Neural cell (in vitro differentiated cells): ENCODE results near the gene MARVELD1. TPM values are rescaled to one million over a fixed set of nuclear protein-coding genes. Genes with fewer than 3 reads are reported as not detected.

Experiments used
- H2AFZ ChIP-seq: fragments of 200-600, 300-800 bp; sonication (generic), shearing (Covaris generic); 2 replicates; pipeline ENCODE4 v1.6.0; 2014; ENCODE audit warnings: low read depth, mild to moderate bottlenecking, antibody characterized with exemption, low read length, moderate library complexity
- H3F3A ChIP-seq: fragments of 200-600 bp; shearing (Covaris generic); 2 replicates; pipeline ENCODE4 v1.6.1; 2016; ENCODE audit warnings: mild to moderate bottlenecking, moderate library complexity, mixed read lengths, antibody characterized with exemption, low read length; ENCODE audit not compliant: insufficient read depth, poor library complexity, severe bottlenecking
- H3K27ac ChIP-seq: fragments of 200-600, 300-800 bp; sonication (generic), shearing (Covaris generic); 2 replicates; pipeline ENCODE4 v1.5.1; 2014; ENCODE audit warnings: mild to moderate bottlenecking, low read length, moderate library complexity
- H3K27me3 ChIP-seq: fragments of 300-800, 200-600 bp; sonication (generic), shearing (Covaris generic); 2 replicates; pipeline ENCODE4 v1.6.0; 2014; ENCODE audit warnings: mild to moderate bottlenecking, low read depth, low read length, moderate library complexity; ENCODE audit not compliant: insufficient read depth
- H3K36me3 ChIP-seq: fragments of 300-800, 200-600 bp; sonication (generic), shearing (Covaris generic); 2 replicates; pipeline ENCODE4 v1.5.1; 2014; ENCODE audit warnings: mild to moderate bottlenecking, antibody characterized with exemption, low read length, moderate library complexity; ENCODE audit not compliant: insufficient read depth
- H3K4me2 ChIP-seq: fragments of 300-800, 200-600 bp; sonication (generic), shearing (Covaris generic); 2 replicates; pipeline ENCODE4 v1.6.0; 2014; ENCODE audit warnings: mild to moderate bottlenecking, low read length
- H3K4me3 ChIP-seq: fragments of 300-800, 200-600 bp; sonication (generic), shearing (Covaris generic); 2 replicates; pipeline ENCODE4 v1.5.1; 2014; ENCODE audit warnings: mild to moderate bottlenecking, low read length, moderate library complexity
- H3K79me2 ChIP-seq: fragments of 200-600 bp; shearing (Covaris generic); replicated peaks from 2 replicates; pipeline ENCODE4 v1.6.0; 2014; ENCODE audit warnings: mild to moderate bottlenecking, low read length, moderate library complexity; ENCODE audit not compliant: insufficient read depth
- H3K9ac ChIP-seq: fragments of 300-800, 200-600 bp; sonication (generic), shearing (Covaris generic); 2 replicates; pipeline ENCODE4 v1.6.1; 2016; ENCODE audit warnings: mild to moderate bottlenecking, low read length, mixed read lengths
- H3K9me2 ChIP-seq: fragments of 200-600 bp; shearing (Covaris generic); 2 replicates; pipeline ENCODE4 v1.6.1; 2016; ENCODE audit warnings: mild to moderate bottlenecking, low read length, mixed read lengths; ENCODE audit not compliant: insufficient read depth
- H3K9me3 ChIP-seq: fragments of 200-600, 300-800 bp; sonication (generic), shearing (Covaris generic); 2 replicates; pipeline ENCODE4 v1.6.1; 2016; ENCODE audit warnings: mild to moderate bottlenecking, mixed run types, low read length, moderate library complexity, mixed read lengths
- H4K20me1 ChIP-seq: fragments of 200-600 bp; shearing (Covaris generic); 2 replicates; pipeline ENCODE4 v1.6.1; 2016; ENCODE audit warnings: mild to moderate bottlenecking, mixed run types; ENCODE audit not compliant: insufficient read depth
- EP300 ChIP-seq: fragments of 450-650 bp; conservative IDR thresholded peaks from 2 replicates; pipeline ENCODE4 v1.6.1; 2014; ENCODE audit warnings: antibody characterized with exemption, mild to moderate bottlenecking, moderate library complexity; ENCODE audit not compliant: poor library complexity, severe bottlenecking
- EZH2 ChIP-seq: fragments of 200-600, 300-800 bp; shearing (Covaris generic), sonication (generic); IDR thresholded peaks from 2 replicates; pipeline ENCODE4 v1.6.1; 2014; ENCODE audit warnings: antibody characterized with exemption, low read length, borderline replicate concordance, mild to moderate bottlenecking; ENCODE audit not compliant: insufficient read depth, poor library complexity, severe bottlenecking
- MXI1 ChIP-seq: fragments of 450-650 bp; conservative IDR thresholded peaks from 2 replicates; pipeline ENCODE4 v1.6.1; 2014; ENCODE audit warnings: antibody characterized with exemption, mild to moderate bottlenecking; ENCODE audit not compliant: poor library complexity, severe bottlenecking
- POLR2AphosphoS5 ChIP-seq: IDR thresholded peaks from 2 replicates; pipeline ENCODE4 v1.6.1; 2012
- RAD21 ChIP-seq: fragments of 450-650 bp; conservative IDR thresholded peaks from 2 replicates; pipeline ENCODE4 v1.6.1; 2014; ENCODE audit warnings: antibody characterized with exemption, mild to moderate bottlenecking, moderate library complexity
- SMC3 ChIP-seq: fragments of 450-650 bp; conservative IDR thresholded peaks from 2 replicates; pipeline ENCODE4 v1.6.1; 2014; ENCODE audit warnings: antibody characterized with exemption, mild to moderate bottlenecking, moderate library complexity; ENCODE audit not compliant: poor library complexity
- TAF1 ChIP-seq: IDR thresholded peaks from 2 replicates; pipeline ENCODE4 v1.6.1; 2012; ENCODE audit warnings: low read depth
- polyA plus RNA-seq: library from polyadenylated mRNA; depleted of rRNA; stranded (reverse); fragments of >200 nt; gene quantifications from 2 replicates; pipeline ENCODE4 v1.2.3, GENCODE V29; 2014
- TF ChIP-seq, protein P1 (sequence below): fragments of 450-650 bp; IDR thresholded peaks from 2 replicates; pipeline ENCODE4 v1.5.1; 2014; ENCODE audit warnings: antibody characterized with exemption, mild to moderate bottlenecking, moderate library complexity; ENCODE audit not compliant: poor library complexity, severe bottlenecking
- TF ChIP-seq, protein P2 (sequence below): IDR thresholded peaks from 2 replicates; pipeline ENCODE4 v1.6.1; 2012; ENCODE audit warnings: borderline replicate concordance

MARVELD1 gene
- polyA plus RNA-seq, 1 donor from 2014 or later, result 2.3 TPM

DNA sequence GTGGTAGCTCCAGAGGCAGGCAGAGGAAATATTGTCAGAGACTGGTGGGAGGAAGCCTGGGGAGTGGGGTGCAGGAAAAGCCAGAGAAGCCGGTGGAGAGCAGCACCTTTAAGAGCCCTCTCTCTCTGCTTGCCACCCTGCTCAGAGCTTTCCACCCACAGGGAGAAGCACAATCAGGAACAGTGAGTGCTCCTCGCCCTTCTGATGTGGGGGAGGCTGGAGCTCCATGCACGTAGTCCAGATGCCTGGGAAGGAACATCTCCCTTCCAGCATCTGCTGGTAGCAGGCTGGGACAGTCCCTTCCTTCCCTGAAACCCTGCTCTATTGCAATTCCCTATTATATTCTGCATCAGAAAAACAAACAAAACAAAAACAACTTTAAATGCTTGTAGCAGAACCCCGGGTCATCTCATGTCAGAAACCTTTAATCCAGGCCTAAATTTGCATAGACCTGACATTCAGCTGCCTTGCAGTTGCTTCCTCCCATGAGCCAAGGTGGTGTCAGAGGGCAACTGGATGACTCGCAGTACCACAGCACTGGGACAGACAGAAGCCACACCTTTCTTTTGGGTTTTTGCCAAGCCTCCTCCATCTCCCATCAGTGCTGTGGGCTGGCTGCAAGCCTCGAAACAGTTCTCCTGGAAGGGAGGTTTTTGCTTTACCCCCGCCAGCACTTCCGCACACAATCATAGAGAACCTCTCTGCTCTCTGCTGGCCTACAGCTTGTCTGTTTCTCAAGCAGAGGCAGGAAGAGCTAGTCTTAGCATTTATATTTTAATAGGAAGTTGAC, 39.6 kb upstream of the MARVELD1 start:
- H3K9me3 ChIP-seq, result no peaks in the 10 kb centered on the region
- H3K79me2 ChIP-seq, result no peaks in the 10 kb centered on the region
- H3K27me3 ChIP-seq, result no peaks in the 10 kb centered on the region
- H4K20me1 ChIP-seq, result no peaks in the 10 kb centered on the region
- TF ChIP-seq MXI1, result no peak
- no peak for TF ChIP-seq EZH2
- TF ChIP-seq, protein P1, sequence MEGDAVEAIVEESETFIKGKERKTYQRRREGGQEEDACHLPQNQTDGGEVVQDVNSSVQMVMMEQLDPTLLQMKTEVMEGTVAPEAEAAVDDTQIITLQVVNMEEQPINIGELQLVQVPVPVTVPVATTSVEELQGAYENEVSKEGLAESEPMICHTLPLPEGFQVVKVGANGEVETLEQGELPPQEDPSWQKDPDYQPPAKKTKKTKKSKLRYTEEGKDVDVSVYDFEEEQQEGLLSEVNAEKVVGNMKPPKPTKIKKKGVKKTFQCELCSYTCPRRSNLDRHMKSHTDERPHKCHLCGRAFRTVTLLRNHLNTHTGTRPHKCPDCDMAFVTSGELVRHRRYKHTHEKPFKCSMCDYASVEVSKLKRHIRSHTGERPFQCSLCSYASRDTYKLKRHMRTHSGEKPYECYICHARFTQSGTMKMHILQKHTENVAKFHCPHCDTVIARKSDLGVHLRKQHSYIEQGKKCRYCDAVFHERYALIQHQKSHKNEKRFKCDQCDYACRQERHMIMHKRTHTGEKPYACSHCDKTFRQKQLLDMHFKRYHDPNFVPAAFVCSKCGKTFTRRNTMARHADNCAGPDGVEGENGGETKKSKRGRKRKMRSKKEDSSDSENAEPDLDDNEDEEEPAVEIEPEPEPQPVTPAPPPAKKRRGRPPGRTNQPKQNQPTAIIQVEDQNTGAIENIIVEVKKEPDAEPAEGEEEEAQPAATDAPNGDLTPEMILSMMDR, result no peak
- TF ChIP-seq POLR2AphosphoS5, result no peak
- TF ChIP-seq RAD21, result no peak
- TF ChIP-seq TAF1, result no peak
- TF ChIP-seq SMC3, result no peak
- TF ChIP-seq, protein P2, sequence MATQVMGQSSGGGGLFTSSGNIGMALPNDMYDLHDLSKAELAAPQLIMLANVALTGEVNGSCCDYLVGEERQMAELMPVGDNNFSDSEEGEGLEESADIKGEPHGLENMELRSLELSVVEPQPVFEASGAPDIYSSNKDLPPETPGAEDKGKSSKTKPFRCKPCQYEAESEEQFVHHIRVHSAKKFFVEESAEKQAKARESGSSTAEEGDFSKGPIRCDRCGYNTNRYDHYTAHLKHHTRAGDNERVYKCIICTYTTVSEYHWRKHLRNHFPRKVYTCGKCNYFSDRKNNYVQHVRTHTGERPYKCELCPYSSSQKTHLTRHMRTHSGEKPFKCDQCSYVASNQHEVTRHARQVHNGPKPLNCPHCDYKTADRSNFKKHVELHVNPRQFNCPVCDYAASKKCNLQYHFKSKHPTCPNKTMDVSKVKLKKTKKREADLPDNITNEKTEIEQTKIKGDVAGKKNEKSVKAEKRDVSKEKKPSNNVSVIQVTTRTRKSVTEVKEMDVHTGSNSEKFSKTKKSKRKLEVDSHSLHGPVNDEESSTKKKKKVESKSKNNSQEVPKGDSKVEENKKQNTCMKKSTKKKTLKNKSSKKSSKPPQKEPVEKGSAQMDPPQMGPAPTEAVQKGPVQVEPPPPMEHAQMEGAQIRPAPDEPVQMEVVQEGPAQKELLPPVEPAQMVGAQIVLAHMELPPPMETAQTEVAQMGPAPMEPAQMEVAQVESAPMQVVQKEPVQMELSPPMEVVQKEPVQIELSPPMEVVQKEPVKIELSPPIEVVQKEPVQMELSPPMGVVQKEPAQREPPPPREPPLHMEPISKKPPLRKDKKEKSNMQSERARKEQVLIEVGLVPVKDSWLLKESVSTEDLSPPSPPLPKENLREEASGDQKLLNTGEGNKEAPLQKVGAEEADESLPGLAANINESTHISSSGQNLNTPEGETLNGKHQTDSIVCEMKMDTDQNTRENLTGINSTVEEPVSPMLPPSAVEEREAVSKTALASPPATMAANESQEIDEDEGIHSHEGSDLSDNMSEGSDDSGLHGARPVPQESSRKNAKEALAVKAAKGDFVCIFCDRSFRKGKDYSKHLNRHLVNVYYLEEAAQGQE, result no peak
- no peak for TF ChIP-seq EP300
- H3K4me2 ChIP-seq, result no peak overlapping the region
- no peak overlapping the region for H2AFZ ChIP-seq
- H3K9ac ChIP-seq, result no peak overlapping the region
- H3K4me3 ChIP-seq, result no peak overlapping the region
- H3F3A ChIP-seq, result no peaks in the 10 kb centered on the region
- no peak overlapping the region for H3K27ac ChIP-seq
- no peaks in the 10 kb centered on the region for H3K36me3 ChIP-seq
- H3K9me2 ChIP-seq, result no peaks in the 10 kb centered on the region

DNA sequence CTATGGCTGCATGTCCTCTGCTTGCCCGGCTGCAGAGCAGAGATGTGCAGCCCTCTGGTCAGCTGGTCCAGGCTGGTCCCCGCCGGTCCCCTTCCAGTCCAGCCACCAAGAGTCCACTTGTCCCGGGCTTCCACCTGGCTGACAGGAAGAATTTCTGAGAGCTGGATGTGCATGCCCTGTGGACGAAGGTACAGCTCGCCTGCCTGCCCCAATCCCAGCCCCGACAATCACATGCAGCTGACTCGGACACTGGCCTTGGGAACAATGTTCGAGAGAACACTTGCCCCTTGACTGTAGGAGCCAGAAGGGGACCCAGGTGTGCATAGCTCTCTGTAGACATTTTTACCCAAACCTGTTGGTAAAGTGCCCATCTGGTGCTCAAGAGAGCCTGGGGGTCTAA, 38.3 kb upstream of the MARVELD1 start:
- Histone ChIP-seq H4K20me1 (no peaks in the 10 kb centered on the region), H3K27me3 (no peaks in the 10 kb centered on the region), H2AFZ (no peak overlapping the region), H3K9me3 (no peaks in the 10 kb centered on the region), H3K79me2 (no peaks in the 10 kb centered on the region), H3K4me3 (no peak overlapping the region), H3K27ac (no peak overlapping the region), H3F3A (no peaks in the 10 kb centered on the region), H3K4me2 (no peak overlapping the region), H3K9me2 (no peaks in the 10 kb centered on the region), H3K36me3 (no peaks in the 10 kb centered on the region), H3K9ac (no peak overlapping the region)
- TF ChIP-seq, protein P2, result no peak
- TF ChIP-seq SMC3 (no peak), RAD21 (no peak), TAF1 (no peak), EZH2 (no peak), POLR2AphosphoS5 (no peak), MXI1 (no peak), EP300 (no peak)
- TF ChIP-seq, protein P1, result no peak
